Endothelial cell of umbilical vein (primary cell): ENCODE data around the gene DPYD. TPM values are rescaled to one million over a fixed set of nuclear protein-coding genes. Genes with fewer than 3 reads are reported as not detected.

Experiments
- BruUV-seq: library from RNA; stranded (reverse); fragments of 400-500 nt; replicated peaks from 2 replicates; lab custom pipeline; 2021; lab: Mats Ljungman, UMichigan
- CTCF ChIA-PET: fragments of 300-600, 350-600 bp; sonication (Branson Sonifier 250); formaldehyde crosslinking; loops from one replicate; lab custom pipeline; 2021; ENCODE audit warnings: antibody characterized with exemption, inconsistent platforms; lab: Charles Lee
- POLR2A ChIA-PET: fragments of 300-600, 350-600 bp; sonication (Branson Sonifier 250); formaldehyde crosslinking; loops from one replicate; lab custom pipeline; 2021; ENCODE audit warnings: antibody characterized with exemption, inconsistent platforms; lab: Charles Lee
- DNase-seq: peaks from one replicate; pipeline ENCODE4 v3.0.0-alpha.2; 2011; ENCODE audit warnings: low read depth, low spot score
- FAIRE-seq: peaks from 2 replicates; lab custom pipeline; 2011; peaks lifted over from hg19 to GRCh38; lab: Jason Lieb, UNC
- H2AFZ ChIP-seq: 2 replicates; pipeline ENCODE4 v1.6.0; 2012; ENCODE audit warnings: low read depth, low read length, control low read depth, inconsistent platforms
- H3K27ac ChIP-seq: 2 replicates; pipeline ENCODE4 v1.5.1; 2011; ENCODE audit warnings: low read depth, mild to moderate bottlenecking, control low read depth, low read length, moderate library complexity; ENCODE audit not compliant: insufficient read depth
- H3K27me3 ChIP-seq, 2 experiments: 2 replicates each; pipeline versions ENCODE4 v1.6.0 to v1.6.1; 2011; ENCODE audit warnings: low read length in 2 of 2, mixed read lengths in 1 of 2; ENCODE audit not compliant: control insufficient read depth in 2 of 2, insufficient read depth in 2 of 2
- H3K36me3 ChIP-seq, 2 experiments: 2 replicates in 1 of 2; 3 replicates in 1 of 2; pipeline ENCODE4 v1.5.1; 2011; ENCODE audit warnings: low read length in 2 of 2, mild to moderate bottlenecking in 1 of 2, moderate library complexity in 1 of 2; ENCODE audit not compliant: control insufficient read depth in 2 of 2, insufficient read depth in 2 of 2; ENCODE audit errors: extremely low read depth in 1 of 2
- H3K4me1 ChIP-seq: 3 replicates; pipeline ENCODE4 v1.5.1; 2011; ENCODE audit warnings: mild to moderate bottlenecking, low read length; ENCODE audit not compliant: control insufficient read depth, insufficient read depth; ENCODE audit errors: extremely low read depth
- H3K4me2 ChIP-seq: 2 replicates; pipeline ENCODE4 v1.6.1; 2011; ENCODE audit warnings: low read length, control low read depth, mixed read lengths; ENCODE audit not compliant: insufficient read depth
- H3K4me3 ChIP-seq, 3 experiments: fragments of 200-600 bp in 1 of 3; sonication (generic), shearing (Covaris generic) in 1 of 3; replicated peaks in 1 of 3; 2 replicates each; pipeline ENCODE4 v1.5.1; 2011 to 2016; ENCODE audit warnings: control low read depth in 3 of 3, low read length in 3 of 3, mild to moderate bottlenecking in 2 of 3, inconsistent platforms in 1 of 3, low read depth in 1 of 3, moderate library complexity in 1 of 3; ENCODE audit not compliant: insufficient read depth in 1 of 3
- H3K79me2 ChIP-seq: 2 replicates; pipeline ENCODE4 v1.6.0; 2012; ENCODE audit warnings: low read length, inconsistent platforms; ENCODE audit not compliant: control insufficient read depth, insufficient read depth
- H3K9ac ChIP-seq: replicated peaks from 2 replicates; pipeline ENCODE3; 2011; ENCODE audit warnings: low read length, control low read depth; ENCODE audit not compliant: insufficient read depth; ENCODE audit errors: extremely low read depth
- H3K9me1 ChIP-seq: replicated peaks from 3 replicates; pipeline ENCODE4 v1.6.0; 2011; ENCODE audit warnings: mild to moderate bottlenecking, low read length; ENCODE audit not compliant: control insufficient read depth, insufficient read depth; ENCODE audit errors: extremely low read depth
- H3K9me3 ChIP-seq: replicated peaks from 2 replicates; pipeline ENCODE4 v1.5.1; 2012; ENCODE audit warnings: low read length, inconsistent platforms; ENCODE audit not compliant: control insufficient read depth, insufficient read depth
- H4K20me1 ChIP-seq: replicated peaks from 2 replicates; pipeline ENCODE3; 2011; ENCODE audit warnings: mild to moderate bottlenecking, low read length; ENCODE audit not compliant: control insufficient read depth, insufficient read depth; ENCODE audit errors: extremely low read depth
- CTCF ChIP-seq, 2 donors: IDR thresholded peaks; 1 replicate in 1 of 2; 2 replicates in 1 of 2; pipeline ENCODE4 v1.5.1; 2011; ENCODE audit warnings: low read length in 2 of 2, mild to moderate bottlenecking in 2 of 2, moderate library complexity in 2 of 2, control low read depth in 1 of 2, inconsistent platforms in 1 of 2, low read depth in 1 of 2; ENCODE audit not compliant: insufficient read depth in 1 of 2; ENCODE audit errors: extremely low read depth in 1 of 2
- EZH2 ChIP-seq: IDR thresholded peaks from 2 replicates; pipeline ENCODE4 v1.6.1; 2012; ENCODE audit warnings: borderline replicate concordance, low read depth, mild to moderate bottlenecking, moderate library complexity, low read length, inconsistent platforms; ENCODE audit not compliant: severe bottlenecking
- FOS ChIP-seq: IDR thresholded peaks from 2 replicates; pipeline ENCODE4 v1.6.1; 2011; ENCODE audit warnings: mild to moderate bottlenecking, low read length, moderate library complexity, borderline replicate concordance; ENCODE audit not compliant: insufficient read depth
- GATA2 ChIP-seq: IDR thresholded peaks from 2 replicates; pipeline ENCODE4 v1.7.0; 2011; ENCODE audit warnings: low read depth, mild to moderate bottlenecking, moderate library complexity, mixed read lengths, low read length; ENCODE audit not compliant: insufficient read length, insufficient read depth
- JUN ChIP-seq: IDR thresholded peaks from 2 replicates; pipeline ENCODE4 v1.6.1; 2011; ENCODE audit warnings: borderline replicate concordance, low read depth; ENCODE audit not compliant: insufficient read length, insufficient read depth
- MAX ChIP-seq: IDR thresholded peaks from 2 replicates; pipeline ENCODE4 v1.6.1; 2011; ENCODE audit not compliant: insufficient read depth, insufficient read length
- MYC ChIP-seq: IDR thresholded peaks from one replicate; pipeline ENCODE4 v1.6.1; 2011; ENCODE audit warnings: mild to moderate bottlenecking, low read depth, low read length
- POLR2A ChIP-seq: IDR thresholded peaks from 2 replicates; pipeline ENCODE4 v1.6.1; 2012; ENCODE audit warnings: low read depth, mild to moderate bottlenecking, control low read depth, low read length
- POLR2AphosphoS5 ChIP-seq: IDR thresholded peaks from 2 replicates; pipeline ENCODE4 v1.6.1; 2012; ENCODE audit warnings: low read depth, mild to moderate bottlenecking, control low read depth, low read length, moderate library complexity; ENCODE audit not compliant: insufficient read depth
- dilution Hi-C: fragments of 300-500 bp; cut with MboI; formaldehyde crosslinking; loops from one replicate; pipeline ENCODE4 v1.15.0; 2019; ENCODE audit warnings: low sequenced_read_pairs; ENCODE audit not compliant: extremely low pct_ligation_motif_present
- intact Hi-C: fragments of 100-400 bp; cut with micrococcal nuclease; formaldehyde crosslinking; loops from one replicate; pipeline ENCODE4 v1.10.0; 2022
- polyA plus RNA-seq, 4 experiments: library from polyadenylated mRNA; depleted of rRNA in 3 of 4; stranded (reverse) in 3 of 4; unstranded in 1 of 4; fragments of >200 nt; gene quantifications; 2 replicates each; pipeline versions ENCODE4 v1.2.1 to v1.2.3, GENCODE V29; 2011 to 2012; ENCODE audit warnings: missing spikeins in 1 of 4
- total RNA-seq: library from RNA; stranded (reverse); gene quantifications from 2 replicates; pipeline ENCODE4 v1.2.3, GENCODE V29; 2021

The DPYD gene
- total and polyA plus RNA-seq, 2 donors (not counting 3 experiments of a cell fraction or from before 2014, with no cell fraction given): 4.6 to 15.1 TPM

- Histone ChIP-seq H2AFZ (no peak overlapping the region), H3K4me1 (no peaks in the 10 kb centered on the region), H3K9me1 (no peaks in the 10 kb centered on the region), H3K27me3 (no peaks in the 10 kb centered on the region), H3K36me3 (no peaks in the 10 kb centered on the region), H3K4me3 (no peak overlapping the region), H3K9ac (no peak overlapping the region), H3K9me3 (no peaks in the 10 kb centered on the region), H3K4me2 (no peak overlapping the region), H3K27ac (no peak overlapping the region), H3K79me2 (no peaks in the 10 kb centered on the region), H4K20me1 (no peaks in the 10 kb centered on the region)
- ChIA-PET CTCF (interaction anchor here (1.1 kb wide), 1 partner anchor 13 kb away, joined by 3 read pairs; no protein-coding TSS in a partner anchor), POLR2A (no interaction called here)
- intact Hi-C loops: no loop called here
- FAIRE-seq: no peak
- TF ChIP-seq MAX (no peak), EZH2 (no peak), POLR2A (no peak), CTCF (IDR thresholded peaks at IDR 0.05; ENCODE audit: extremely low read depth in 1 of 2, insufficient read depth in 1 of 2, low read depth in 1 of 2, low read length in 2 of 2) (no peak), FOS (no peak), POLR2AphosphoS5 (no peak), MYC (no peak), GATA2 (no peak), JUN (no peak)
- DNase-seq: no peak
- dilution Hi-C loops: no loop called here
- no TSS peak for BruUV-seq
Measured at GRCh38 chr1:97573553-97573952, 347.3 kb downstream of the DPYD start.
